Bronchial epithelial cell (primary cell): ENCODE measurements around the gene MOGAT2. TPM values are rescaled to one million over a fixed set of nuclear protein-coding genes. Genes with fewer than 3 reads are reported as not detected.

ENCODE experiments used
- DNase-seq: peaks from one replicate; pipeline ENCODE4 v3.0.0-alpha.2; 2010; ENCODE audit warnings: low read depth
- FAIRE-seq: peaks from 2 replicates; lab custom pipeline; 2011; peaks lifted over from hg19 to GRCh38; lab: Jason Lieb, UNC
- H3K27me3 ChIP-seq: 2 replicates; pipeline ENCODE4 v1.5.1; 2011; ENCODE audit warnings: low read length; ENCODE audit not compliant: control insufficient read depth, insufficient read depth
- H3K36me3 ChIP-seq: 2 replicates; pipeline ENCODE4 v1.5.1; 2011; ENCODE audit warnings: low read length; ENCODE audit not compliant: control insufficient read depth, insufficient read depth
- H3K4me3 ChIP-seq: 2 replicates; pipeline ENCODE4 v1.5.1; 2011; ENCODE audit warnings: mild to moderate bottlenecking, low read depth, low read length, control low read depth
- CTCF ChIP-seq: IDR thresholded peaks from 2 replicates; pipeline ENCODE4 v1.5.1; 2011; ENCODE audit warnings: mild to moderate bottlenecking, moderate library complexity, low read length, control low read depth, inconsistent platforms; ENCODE audit not compliant: insufficient read depth, severe bottlenecking
- total RNA-seq: library from RNA; depleted of rRNA; stranded (reverse); fragments of >200 nt; gene quantifications from 2 replicates; pipeline ENCODE4 v1.2.1, GENCODE V29; 2014

Gene MOGAT2
- total RNA-seq, 1 donor from 2014 or later: not detected

DNA sequence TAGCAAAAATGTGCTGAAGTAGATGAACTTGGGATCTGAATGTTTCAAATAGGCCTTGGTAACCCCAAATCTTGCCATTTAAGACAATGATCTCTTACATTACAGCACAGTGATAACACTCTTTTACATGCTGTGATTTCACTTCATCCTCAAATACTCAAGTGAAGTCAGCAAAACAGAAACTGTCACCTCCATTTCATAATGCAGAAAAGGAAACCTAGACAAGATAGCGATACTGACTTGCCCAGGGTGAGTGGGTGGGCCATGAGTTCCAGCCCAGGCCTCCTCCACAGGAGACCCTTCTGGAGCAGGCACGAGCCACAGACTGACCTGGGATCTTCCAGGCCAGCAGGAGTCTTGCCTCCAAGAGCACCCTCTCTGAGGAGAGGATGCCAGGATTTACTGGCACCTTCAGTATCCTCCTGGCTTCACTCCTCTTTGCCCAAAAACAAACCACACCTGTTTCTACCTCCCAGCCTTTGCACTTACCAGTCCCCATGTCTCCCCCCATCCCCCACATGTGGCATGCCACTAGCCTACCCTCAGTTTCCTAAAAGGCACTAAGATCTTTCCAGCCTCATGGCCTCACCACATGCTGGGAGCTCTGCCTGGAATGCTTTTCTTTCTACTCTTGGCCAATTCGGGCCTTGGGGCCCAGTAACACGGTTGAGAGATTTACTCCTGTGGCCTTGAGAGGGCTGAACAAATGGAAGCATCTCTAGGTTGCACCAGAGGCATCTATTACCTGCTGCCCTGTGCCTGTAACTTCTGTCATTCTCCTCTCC is 49.0 kb downstream of the MOGAT2 start:
- H3K36me3 ChIP-seq: no peaks in the 10 kb centered on the region
- no peak overlapping the region for H3K4me3 ChIP-seq
- FAIRE-seq: no peak
- no peaks in the 10 kb centered on the region for H3K27me3 ChIP-seq
- no peak for DNase-seq
- TF ChIP-seq CTCF: no peak

GRCh38 chr11:75767228-75767572 is 49.6 kb downstream of the MOGAT2 start:
- no peaks in the 10 kb centered on the region for H3K36me3 ChIP-seq
- TF ChIP-seq CTCF: no peak
- H3K27me3 ChIP-seq: no peaks in the 10 kb centered on the region
- DNase-seq (no peak), FAIRE-seq (no peak)
- H3K4me3 ChIP-seq: no peak overlapping the region

DNA sequence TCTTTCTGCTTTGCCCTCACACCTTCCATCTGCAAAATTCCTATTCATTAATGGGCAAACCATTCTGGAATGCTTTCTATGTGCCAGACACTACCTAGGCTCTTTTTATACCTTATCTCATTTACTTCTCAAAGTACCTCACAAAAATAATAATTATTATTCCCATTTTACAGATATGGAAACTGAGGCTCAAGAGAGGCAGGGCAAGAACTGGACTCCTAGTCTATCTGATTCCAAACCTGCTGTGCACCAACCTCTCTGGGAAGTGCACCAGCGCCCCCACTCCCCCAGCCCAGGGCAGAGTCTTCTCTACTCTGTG is 50.1 kb downstream of the MOGAT2 start:
- FAIRE-seq (no peak), DNase-seq (no peak)
- Histone ChIP-seq H3K27me3 (no peaks in the 10 kb centered on the region), H3K36me3 (no peaks in the 10 kb centered on the region), H3K4me3 (no peak overlapping the region)
- no peak for TF ChIP-seq CTCF

DNA sequence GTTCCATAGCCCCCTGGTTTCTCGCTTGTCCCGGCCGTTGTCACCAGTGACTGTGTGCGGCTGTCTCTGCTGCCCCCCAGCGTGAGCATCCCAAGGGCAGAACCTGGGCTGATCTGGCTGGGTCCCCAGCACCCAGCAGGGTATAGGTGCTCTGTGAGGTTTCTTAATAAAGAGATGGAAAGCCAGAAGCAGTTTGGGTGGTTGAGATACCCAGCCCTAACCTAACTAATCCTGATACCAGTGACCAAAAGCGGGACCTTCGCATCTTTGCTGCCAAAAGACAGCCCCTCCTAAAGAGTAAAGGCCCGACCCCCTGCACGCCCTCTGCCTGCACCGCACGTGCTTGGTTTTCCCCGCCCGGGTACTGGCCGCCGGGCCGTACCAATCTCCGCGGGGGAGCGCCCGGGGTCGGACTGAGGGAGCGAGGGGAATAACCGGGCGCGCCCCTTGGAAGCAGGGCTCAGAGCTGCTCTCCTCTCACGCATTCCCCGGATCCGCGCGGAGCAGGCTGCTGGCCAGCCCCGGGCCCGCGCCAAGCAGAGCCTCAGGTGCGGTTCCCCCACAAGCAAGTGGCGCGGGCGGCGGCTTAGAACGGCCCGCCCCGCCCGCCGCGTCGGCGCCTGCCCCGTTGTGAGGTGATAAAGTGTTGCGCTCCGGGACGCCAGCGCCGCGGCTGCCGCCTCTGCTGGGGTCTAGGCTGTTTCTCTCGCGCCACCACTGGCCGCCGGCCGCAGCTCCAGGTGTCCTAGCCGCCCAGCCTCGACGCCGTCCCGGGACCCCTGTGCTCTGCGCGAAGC is 50.7 kb downstream of the MOGAT2 start, which contains the start of gene DGAT2:
TSS of gene DGAT2 (plus strand) at position 667 of the 797 bp plus-strand sequence. CDS start 214 bp downstream, outside the sequence.
- DNase-seq (peak; percentile 35), FAIRE-seq (no peak)
- Histone ChIP-seq H3K4me3 (peak within 1 kb of the TSS; percentile 54), H3K36me3 (no peaks in the 10 kb centered on the region), H3K27me3 (no peaks in the 10 kb centered on the region)
- peak; percentile 19 for TF ChIP-seq CTCF

- FAIRE-seq (no peak), DNase-seq (no peak)
- Histone ChIP-seq H3K27me3 (no peaks in the 10 kb centered on the region), H3K4me3 (peak overlapping the region; percentile 54), H3K36me3 (no peaks in the 10 kb centered on the region)
- TF ChIP-seq CTCF: no peak
Observed at GRCh38 chr11:75768909-75769771, 51.5 kb downstream of the MOGAT2 start.
